SJSA1 (cell line): ENCODE results near the gene ZIC1. TPM values are rescaled to one million over a fixed set of nuclear protein-coding genes. Genes with fewer than 3 reads are reported as not detected.

Experiments
- DNase-seq, 2 experiments: peaks; one replicate each; pipeline ENCODE4 v3.0.0-alpha.2; 2015 to 2020; ENCODE audit warnings: low spot score in 2 of 2, low read depth in 1 of 2
- H3K27ac ChIP-seq: fragments of 250-450 bp; sonication (Bioruptor Pico); 2 replicates; pipeline ENCODE4 v1.5.1; 2020; ENCODE audit warnings: mild to moderate bottlenecking, moderate library complexity
- H3K27me3 ChIP-seq: fragments of 250-450 bp; sonication (Bioruptor Pico); replicated peaks from 2 replicates; pipeline ENCODE4 v1.5.1; 2020; ENCODE audit warnings: mild to moderate bottlenecking, moderate library complexity
- H3K36me3 ChIP-seq: fragments of 250-450 bp; sonication (Bioruptor Pico); 2 replicates; pipeline ENCODE4 v1.5.1; 2020; ENCODE audit warnings: mild to moderate bottlenecking
- H3K4me1 ChIP-seq: fragments of 250-450 bp; sonication (Bioruptor Pico); replicated peaks from 2 replicates; pipeline ENCODE4 v1.6.1; 2021; ENCODE audit warnings: mild to moderate bottlenecking
- H3K4me3 ChIP-seq: fragments of 250-450 bp; sonication (Bioruptor Pico); 2 replicates; pipeline ENCODE4 v1.5.1; 2020; ENCODE audit warnings: mild to moderate bottlenecking
- H3K9me3 ChIP-seq: fragments of 250-450 bp; sonication (Bioruptor Pico); replicated peaks from 2 replicates; pipeline ENCODE4 v1.5.1; 2020; ENCODE audit warnings: mild to moderate bottlenecking
- total RNA-seq: library from RNA; depleted of rRNA; stranded (reverse); fragments of >200 nt; shearing (Covaris generic); gene quantifications from 2 replicates; pipeline ENCODE4 v1.2.3, GENCODE V29; 2014

ZIC1 gene
- total RNA-seq, 1 experiment from 2014 or later, result 7.1 TPM

DNA sequence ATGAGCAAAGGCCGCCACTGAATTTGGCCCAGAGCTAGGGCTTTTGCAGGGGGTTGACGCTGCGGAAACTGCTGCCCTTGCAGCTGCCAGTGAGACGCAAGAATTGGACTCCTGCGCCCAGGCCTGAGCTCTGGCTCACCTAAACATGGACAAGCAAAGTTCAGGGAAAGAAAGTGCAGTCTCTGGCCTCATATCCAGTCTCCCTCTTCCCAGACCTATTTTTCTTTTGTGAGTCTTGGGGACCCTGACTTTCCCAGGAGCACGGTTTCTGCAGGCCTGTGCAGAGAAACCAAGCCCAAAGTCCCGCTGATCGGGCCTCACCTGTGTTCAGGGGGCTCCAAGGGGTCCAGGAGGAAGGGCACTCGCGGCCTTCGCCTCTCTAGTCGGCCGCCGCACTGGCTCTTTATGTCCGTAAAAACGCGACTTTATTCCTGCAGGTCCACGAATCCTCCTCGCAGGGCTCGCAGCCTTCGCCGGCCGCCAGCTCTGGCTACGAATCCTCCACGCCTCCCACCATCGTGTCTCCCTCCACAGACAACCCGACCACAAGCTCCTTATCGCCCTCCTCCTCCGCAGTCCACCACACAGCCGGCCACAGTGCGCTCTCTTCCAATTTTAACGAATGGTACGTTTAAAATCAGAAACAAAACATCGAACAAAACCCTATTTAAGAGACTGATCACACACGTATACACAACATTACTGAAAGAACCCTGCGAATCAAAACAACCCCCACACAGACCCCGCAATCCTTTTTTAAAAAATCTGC, 3.9 kb downstream of the ZIC1 start:
- no peaks in the 10 kb centered on the region for H3K27me3 ChIP-seq
- H3K4me1 ChIP-seq, result peaks cover 4% of the 10 kb centered on the region; the same call in 1 of the 2 replicates
- peaks cover 26% of the 10 kb centered on the region for H3K36me3 ChIP-seq
- H3K27ac ChIP-seq, result no peak overlapping the region
- H3K4me3 ChIP-seq, result no peak overlapping the region
- DNase-seq, result no peak
- H3K9me3 ChIP-seq, result no peaks in the 10 kb centered on the region

DNA sequence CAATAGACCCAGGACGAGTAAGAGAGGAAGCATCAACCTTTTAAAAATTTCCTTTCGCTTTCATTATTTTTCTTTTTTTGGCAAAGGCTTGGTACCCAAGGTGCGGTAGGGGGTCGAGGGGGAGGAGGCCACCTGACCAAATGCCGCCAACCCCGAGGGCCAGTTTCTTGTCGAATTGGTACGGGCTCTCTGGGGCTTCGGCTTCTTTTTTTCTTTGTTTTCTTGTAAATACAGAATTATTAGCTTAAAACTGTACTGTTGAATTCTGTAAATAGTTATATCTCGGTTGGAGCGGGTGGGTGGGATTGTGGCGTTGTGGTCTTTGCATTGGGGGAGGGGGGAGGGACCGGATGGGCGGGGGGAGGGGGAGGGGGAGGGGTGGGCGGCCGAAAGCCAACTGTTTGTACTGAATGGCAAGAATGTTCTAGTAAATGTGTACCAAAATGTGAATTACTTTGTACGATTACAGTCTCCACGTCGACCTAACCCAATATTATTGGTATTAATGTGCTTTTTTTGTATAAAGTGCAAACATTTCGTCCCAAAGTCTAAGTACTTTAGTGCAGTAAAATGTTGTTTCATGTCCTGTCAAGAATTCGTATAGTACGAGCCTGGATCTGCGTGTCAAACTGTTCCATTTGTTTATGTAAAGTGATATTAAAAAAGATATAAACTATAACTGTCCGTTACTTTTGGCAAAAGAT, 4.7 kb downstream of the ZIC1 start:
- H3K27ac ChIP-seq, result no peak overlapping the region
- H3K4me1 ChIP-seq, result no peaks in the 10 kb centered on the region; the same call in 1 of the 2 replicates
- H3K4me3 ChIP-seq, result no peak overlapping the region
- H3K36me3 ChIP-seq, result peaks cover 26% of the 10 kb centered on the region
- H3K27me3 ChIP-seq, result no peaks in the 10 kb centered on the region
- DNase-seq, result no peak
- no peaks in the 10 kb centered on the region for H3K9me3 ChIP-seq

GRCh38 chr3:147414390-147415138, 5.4 kb downstream of the ZIC1 start:
- Histone ChIP-seq H3K9me3 (no peaks in the 10 kb centered on the region), H3K27ac (no peak overlapping the region), H3K27me3 (no peaks in the 10 kb centered on the region), H3K4me1 (no peaks in the 10 kb centered on the region; the same call in 1 of the 2 replicates), H3K36me3 (peaks cover 26% of the 10 kb centered on the region), H3K4me3 (no peak overlapping the region)
- no peak for DNase-seq

DNA sequence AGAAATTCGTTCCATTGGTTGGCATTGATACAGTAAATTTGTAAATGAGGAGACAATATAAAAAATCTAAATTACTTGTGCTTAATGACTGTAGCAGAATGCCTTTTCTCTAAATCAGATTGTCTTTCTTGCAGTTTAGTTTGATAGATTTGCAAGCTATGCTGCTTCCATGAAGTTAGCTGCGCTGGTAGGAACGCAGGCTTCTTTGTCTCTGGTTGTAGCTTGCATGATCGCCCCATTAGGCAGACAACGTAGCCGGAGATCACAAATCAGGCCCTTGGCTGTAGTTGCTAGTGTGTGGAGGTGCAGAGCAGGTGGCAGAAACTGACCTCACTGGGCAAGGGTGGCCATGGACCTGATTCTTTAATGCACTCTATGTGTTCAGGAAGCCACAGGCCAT, 6.1 kb downstream of the ZIC1 start:
- DNase-seq, result no peak
- Histone ChIP-seq H3K36me3 (peaks cover 26% of the 10 kb centered on the region), H3K4me1 (no peaks in the 10 kb centered on the region; the same call in 1 of the 2 replicates), H3K27me3 (no peaks in the 10 kb centered on the region), H3K4me3 (no peak overlapping the region), H3K9me3 (no peaks in the 10 kb centered on the region), H3K27ac (no peak overlapping the region)

GRCh38 chr3:147415874-147416273, 6.7 kb downstream of the ZIC1 start:
- DNase-seq, result no peak
- H3K36me3 ChIP-seq, result peaks cover 26% of the 10 kb centered on the region
- H3K27me3 ChIP-seq, result no peaks in the 10 kb centered on the region
- H3K4me3 ChIP-seq, result no peak overlapping the region
- no peak overlapping the region for H3K27ac ChIP-seq
- no peaks in the 10 kb centered on the region for H3K9me3 ChIP-seq
- H3K4me1 ChIP-seq, result no peaks in the 10 kb centered on the region

GRCh38 chr3:147416931-147417330, 7.8 kb downstream of the ZIC1 start:
- Histone ChIP-seq H3K27me3 (no peaks in the 10 kb centered on the region), H3K4me3 (no peak overlapping the region), H3K4me1 (no peaks in the 10 kb centered on the region), H3K27ac (no peak overlapping the region), H3K36me3 (peaks cover 26% of the 10 kb centered on the region), H3K9me3 (no peaks in the 10 kb centered on the region)
- DNase-seq, result no peak

DNA sequence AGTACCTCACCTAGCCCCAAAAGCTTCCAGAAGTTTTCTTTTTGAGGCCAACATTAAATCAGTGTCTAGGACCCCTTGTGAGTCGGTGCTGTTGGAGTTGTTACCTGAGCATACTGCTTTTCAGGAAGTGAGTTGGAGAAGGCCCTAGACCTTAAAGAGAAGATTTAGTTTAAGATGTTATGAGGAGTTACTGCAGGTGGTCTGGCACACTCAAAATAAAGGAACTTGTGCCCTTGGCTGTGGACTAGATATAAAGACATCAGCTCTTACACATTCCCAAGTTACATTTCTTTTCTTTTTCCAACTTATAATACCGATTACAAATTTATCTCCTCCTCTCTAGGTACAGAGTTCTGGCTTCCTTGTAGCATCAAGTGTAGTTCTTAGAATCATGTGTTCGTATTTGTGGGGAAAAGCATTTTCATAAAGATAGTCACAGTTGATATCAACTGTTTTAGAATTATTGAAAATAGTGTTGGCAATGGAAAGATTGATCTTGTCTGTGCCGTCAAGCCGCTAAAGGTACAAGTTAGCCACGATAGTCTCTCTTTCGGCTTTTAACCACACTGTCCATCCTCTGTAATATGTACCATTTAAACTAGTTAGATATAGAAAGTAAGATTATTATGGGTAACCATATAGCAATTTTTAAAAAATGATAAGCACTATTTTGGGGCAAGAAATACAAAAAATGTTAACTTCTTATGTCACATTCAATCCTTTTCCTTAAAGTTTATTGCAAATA, 8.6 kb downstream of the ZIC1 start:
- H3K27me3 ChIP-seq, result no peaks in the 10 kb centered on the region
- DNase-seq, result no peak
- H3K36me3 ChIP-seq, result peaks cover 21% of the 10 kb centered on the region
- H3K27ac ChIP-seq, result no peak overlapping the region
- no peak overlapping the region for H3K4me3 ChIP-seq
- H3K4me1 ChIP-seq, result no peaks in the 10 kb centered on the region
- no peaks in the 10 kb centered on the region for H3K9me3 ChIP-seq

DNA sequence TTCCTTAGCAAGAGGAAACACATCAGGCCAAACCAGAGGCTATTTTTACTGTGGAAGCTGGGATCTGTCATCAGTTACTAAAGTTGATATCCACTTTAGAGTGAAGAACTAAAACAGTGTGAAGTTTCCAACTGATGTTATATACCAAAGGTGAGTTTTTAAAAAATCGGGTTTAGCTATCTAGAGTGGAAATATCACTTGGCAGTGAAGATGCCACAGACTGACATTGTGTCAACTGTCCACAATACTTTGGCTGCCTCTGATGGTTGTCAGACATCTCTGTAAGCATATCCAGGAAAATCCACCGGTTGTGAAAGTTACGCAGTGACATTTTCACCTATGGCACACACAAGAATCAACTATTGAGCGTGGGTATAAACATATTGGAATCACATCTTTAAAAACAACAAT, 9.2 kb downstream of the ZIC1 start:
- Histone ChIP-seq H3K27me3 (no peaks in the 10 kb centered on the region), H3K36me3 (peaks cover 15% of the 10 kb centered on the region), H3K4me1 (no peaks in the 10 kb centered on the region), H3K27ac (no peak overlapping the region), H3K9me3 (no peaks in the 10 kb centered on the region), H3K4me3 (no peak overlapping the region)
- no peak for DNase-seq

DNA sequence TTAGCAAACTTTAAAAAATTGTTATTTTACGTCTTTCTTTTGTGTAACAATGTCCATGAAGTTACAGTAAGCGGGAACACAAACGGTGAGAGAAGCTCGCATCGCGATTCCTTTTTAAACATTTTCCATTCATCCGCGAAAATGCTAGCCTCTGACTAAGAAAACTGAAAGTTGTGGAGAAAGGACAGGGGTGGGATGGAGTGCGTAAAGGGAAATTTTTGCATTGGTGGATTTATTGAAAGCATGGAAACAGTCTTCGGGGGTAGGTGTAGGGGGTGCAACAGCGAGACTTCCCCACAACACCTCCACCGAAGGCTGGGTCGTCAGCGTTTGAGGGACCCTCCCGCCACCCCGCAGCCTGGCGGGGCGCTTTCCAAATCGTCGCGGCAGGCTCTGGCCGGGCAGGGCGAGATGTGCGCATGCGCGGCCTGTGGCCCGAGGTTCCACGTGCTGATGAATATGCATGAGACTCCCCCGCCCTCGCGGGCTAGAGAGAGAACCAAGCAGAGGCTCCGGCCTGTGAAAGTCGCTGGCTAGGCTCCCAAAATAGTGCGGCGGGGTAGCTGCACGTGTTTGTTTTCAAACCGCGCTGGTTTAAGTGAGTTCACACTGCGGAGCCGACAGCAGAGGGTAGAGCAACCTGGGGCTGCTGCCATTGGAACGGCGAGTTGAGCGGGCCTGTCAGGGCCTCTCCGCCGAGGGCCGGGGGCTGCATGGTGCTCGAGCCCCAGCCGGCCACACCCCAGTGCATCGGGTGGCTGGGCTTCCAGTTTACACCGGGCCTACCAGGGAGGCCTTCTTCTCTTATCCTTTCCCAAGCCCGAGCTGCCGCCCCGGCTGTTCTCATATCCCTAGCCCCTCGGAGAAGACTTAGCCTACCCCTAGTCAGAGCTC, 9.9 kb downstream of the ZIC1 start:
- no peaks in the 10 kb centered on the region for H3K27me3 ChIP-seq
- no peak for DNase-seq
- peaks cover 13% of the 10 kb centered on the region for H3K36me3 ChIP-seq
- no peaks in the 10 kb centered on the region for H3K9me3 ChIP-seq
- H3K4me1 ChIP-seq, result no peaks in the 10 kb centered on the region
- H3K27ac ChIP-seq, result no peak overlapping the region
- H3K4me3 ChIP-seq, result no peak overlapping the region

- Histone ChIP-seq H3K4me3 (no peak overlapping the region), H3K27me3 (no peaks in the 10 kb centered on the region), H3K27ac (no peak overlapping the region)
These were observed 10.6 kb downstream of the ZIC1 start for GRCh38 chr3:147419781-147420224.

GRCh38 chr3:147420353-147421183, 11.4 kb downstream of the ZIC1 start:
- Histone ChIP-seq H3K4me1 (no peaks in the 10 kb centered on the region), H3K4me3 (no peak overlapping the region), H3K27me3 (no peaks in the 10 kb centered on the region), H3K27ac (no peak overlapping the region), H3K36me3 (peaks cover 5% of the 10 kb centered on the region; the same call in 1 of the 2 replicates), H3K9me3 (no peaks in the 10 kb centered on the region)
- DNase-seq, result no peak

More at GRCh38 chr3:147419781-147420224, 10.6 kb downstream of the ZIC1 start:
- H3K9me3 ChIP-seq, result no peaks in the 10 kb centered on the region
- H3K4me1 ChIP-seq, result no peaks in the 10 kb centered on the region
- H3K36me3 ChIP-seq, result peaks cover 6% of the 10 kb centered on the region
- no peak for DNase-seq
